ENCODE results near the gene IL17RE. TPM values are rescaled to one million over a fixed set of nuclear protein-coding genes. Genes with fewer than 3 reads are reported as not detected.

Gene IL17RE
- total and polyA plus RNA-seq, 2 of the 13 experiments (the other 11 are each of a cell fraction or from before 2014, with no cell fraction given), result 14.5 to 24.1 TPM

GRCh38 chr3:9888540-9888939 is 14.1 kb upstream of the IL17RE start (continued):
- TF ChIP-seq ZNF407 (CRISPR knock-in tag; IDR thresholded peaks at IDR 0.05; ENCODE audit: not compliant biosample characterization) (no peak), ZNF709 (CRISPR knock-in tag; IDR thresholded peaks at IDR 0.05) (no peak), PBX3 (CRISPR knock-in tag; IDR thresholded peaks at IDR 0.05; ENCODE audit: borderline replicate concordance) (no peak), RFX3 (CRISPR knock-in tag; IDR thresholded peaks at IDR 0.05) (no peak), CENPBD1 (CRISPR knock-in tag; IDR thresholded peaks at IDR 0.05; ENCODE audit: borderline replicate concordance, low read depth) (no peak), SNAI1 (CRISPR knock-in tag; IDR thresholded peaks at IDR 0.05; ENCODE audit: borderline replicate concordance) (no peak), KDM4B (CRISPR knock-in tag; IDR thresholded peaks at IDR 0.05) (no peak), SKIL (CRISPR knock-in tag; IDR thresholded peaks at IDR 0.05; ENCODE audit: borderline replicate concordance) (no peak), SETDB1 (CRISPR knock-in tag; IDR thresholded peaks at IDR 0.05; ENCODE audit: borderline replicate concordance) (no peak), ADNP (CRISPR knock-in tag; IDR thresholded peaks at IDR 0.05) (no peak), ZNF333 (CRISPR knock-in tag; IDR thresholded peaks at IDR 0.05; ENCODE audit: borderline replicate concordance) (no peak), FOXK2 (IDR thresholded peaks at IDR 0.05) (0 out of 2 replicates have a peak, but pooled peaks have one; percentile 3), ZMAT5 (CRISPR knock-in tag; IDR thresholded peaks at IDR 0.05; ENCODE audit: borderline replicate concordance, low read depth) (no peak), ZNF780A (CRISPR knock-in tag; IDR thresholded peaks at IDR 0.05) (no peak), ZNF510 (CRISPR knock-in tag; IDR thresholded peaks at IDR 0.05; ENCODE audit: low read depth) (no peak)

Measured in HepG2 (cell line).